Measurements from ENCODE around the gene COL23A1. TPM values are rescaled to one million over a fixed set of nuclear protein-coding genes. Genes with fewer than 3 reads are reported as not detected.

The COL23A1 gene
- total RNA-seq, 1 experiment from 2014 or later = 0.18 TPM

- H3K27me3 Mint-ChIP-seq (ENCODE audit: insufficient read depth, unreplicated experiment) = peaks cover 6% of the 10 kb centered on the region
- Histone ChIP-seq H3K4me1 (no peaks in the 10 kb centered on the region), H3K36me3 (ENCODE audit: control insufficient read depth, insufficient read depth, low read length) (no peaks in the 10 kb centered on the region), H3K4me3 (ENCODE audit: low read depth, low read length) (no peak overlapping the region), H3K27me3 (replicated peaks; ENCODE audit: control insufficient read depth, insufficient read depth, low read length) (no peaks in the 10 kb centered on the region), H3K9me3 (peaks cover 10% of the 10 kb centered on the region; the same call in 1 of the 2 replicates)
- no peaks in the 10 kb centered on the region for H3K4me1 Mint-ChIP-seq (ENCODE audit: low read depth, unreplicated experiment)
- intact Hi-C loops (cut with micrococcal nuclease; ENCODE audit: unreplicated experiment) = no loop called here
- ChIA-PET POLR2A (no interaction called here), CTCF (interaction anchor here (0.6 kb wide), 1 partner anchor 1685 kb away, joined by 3 read pairs; no protein-coding TSS in a partner anchor)
- H3K27ac Mint-ChIP-seq (ENCODE audit: unreplicated experiment) = no peak overlapping the region
- no TSS peak for BruUV-seq (replicated peaks)
- DNase-seq = no peak
- H3K36me3 Mint-ChIP-seq (ENCODE audit: insufficient read depth, unreplicated experiment) = no peaks in the 10 kb centered on the region
- no peak for TF ChIP-seq CTCF (IDR thresholded peaks at IDR 0.05; ENCODE audit: insufficient read depth in 1 of 2, low read depth in 1 of 2, low read length in 1 of 2, severe bottlenecking in 1 of 2, unreplicated experiment in 1 of 2)
- no peak overlapping the region for H3K4me3 Mint-ChIP-seq (ENCODE audit: unreplicated experiment)
- H3K9me3 Mint-ChIP-seq (ENCODE audit: unreplicated experiment) = peaks cover 14% of the 10 kb centered on the region
Observed at GRCh38 chr5:178490935-178491652, 99.1 kb downstream of the COL23A1 start.

- H3K27me3 ChIP-seq (replicated peaks; ENCODE audit: control insufficient read depth, insufficient read depth, low read length) = no peaks in the 10 kb centered on the region
- no peak overlapping the region for H3K27ac Mint-ChIP-seq (ENCODE audit: unreplicated experiment)
- H3K9me3 Mint-ChIP-seq (ENCODE audit: unreplicated experiment) = peaks cover 14% of the 10 kb centered on the region
- H3K27me3 Mint-ChIP-seq (ENCODE audit: insufficient read depth, unreplicated experiment) = peaks cover 2% of the 10 kb centered on the region
- TF ChIP-seq CTCF (IDR thresholded peaks at IDR 0.05; ENCODE audit: insufficient read depth in 1 of 2, low read depth in 1 of 2, low read length in 1 of 2, severe bottlenecking in 1 of 2, unreplicated experiment in 1 of 2) = no peak
- DNase-seq = no peak
- ChIA-PET POLR2A (no interaction called here), CTCF (no interaction called here)
- H3K36me3 ChIP-seq (ENCODE audit: control insufficient read depth, insufficient read depth, low read length) = no peaks in the 10 kb centered on the region
- H3K4me1 Mint-ChIP-seq (ENCODE audit: low read depth, unreplicated experiment) = no peaks in the 10 kb centered on the region
- no peak overlapping the region for H3K4me3 Mint-ChIP-seq (ENCODE audit: unreplicated experiment)
- no peaks in the 10 kb centered on the region for H3K36me3 Mint-ChIP-seq (ENCODE audit: insufficient read depth, unreplicated experiment)
- no peak overlapping the region for H3K4me3 ChIP-seq (ENCODE audit: low read depth, low read length)
- intact Hi-C loops (cut with micrococcal nuclease; ENCODE audit: unreplicated experiment) = no loop called here
- H3K9me3 ChIP-seq = peaks cover 10% of the 10 kb centered on the region; the same call in 1 of the 2 replicates
- BruUV-seq (replicated peaks) = no TSS peak
- no peaks in the 10 kb centered on the region for H3K4me1 ChIP-seq
Observed at GRCh38 chr5:178489271-178489976, 100.8 kb downstream of the COL23A1 start.

- Histone ChIP-seq H3K4me3 (ENCODE audit: low read depth, low read length) (no peak overlapping the region), H3K36me3 (ENCODE audit: control insufficient read depth, insufficient read depth, low read length) (no peaks in the 10 kb centered on the region), H3K27me3 (replicated peaks; ENCODE audit: control insufficient read depth, insufficient read depth, low read length) (no peaks in the 10 kb centered on the region), H3K4me1 (no peaks in the 10 kb centered on the region), H3K9me3 (peaks cover 10% of the 10 kb centered on the region; the same call in 1 of the 2 replicates)
- Mint-ChIP-seq H3K4me1 (ENCODE audit: low read depth, unreplicated experiment) (no peaks in the 10 kb centered on the region), H3K4me3 (ENCODE audit: unreplicated experiment) (no peak overlapping the region), H3K36me3 (ENCODE audit: insufficient read depth, unreplicated experiment) (no peaks in the 10 kb centered on the region), H3K9me3 (ENCODE audit: unreplicated experiment) (peaks cover 14% of the 10 kb centered on the region), H3K27me3 (ENCODE audit: insufficient read depth, unreplicated experiment) (peaks cover 2% of the 10 kb centered on the region), H3K27ac (ENCODE audit: unreplicated experiment) (no peak overlapping the region)
- BruUV-seq (replicated peaks) = no TSS peak
- intact Hi-C loops (cut with micrococcal nuclease; ENCODE audit: unreplicated experiment) = no loop called here
- no peak for TF ChIP-seq CTCF (IDR thresholded peaks at IDR 0.05; ENCODE audit: insufficient read depth in 1 of 2, low read depth in 1 of 2, low read length in 1 of 2, severe bottlenecking in 1 of 2, unreplicated experiment in 1 of 2)
- ChIA-PET CTCF (no interaction called here), POLR2A (no interaction called here)
- DNase-seq = no peak
Observed at GRCh38 chr5:178488696-178489095, 101.5 kb downstream of the COL23A1 start.

Measured in Caco-2 (cell line).